ENCODE results near the gene ATP1A4. TPM values are rescaled to one million over a fixed set of nuclear protein-coding genes. Genes with fewer than 3 reads are reported as not detected.

The ATP1A4 gene
- total RNA-seq, 2 experiments from 2014 or later, result not detected

DNA sequence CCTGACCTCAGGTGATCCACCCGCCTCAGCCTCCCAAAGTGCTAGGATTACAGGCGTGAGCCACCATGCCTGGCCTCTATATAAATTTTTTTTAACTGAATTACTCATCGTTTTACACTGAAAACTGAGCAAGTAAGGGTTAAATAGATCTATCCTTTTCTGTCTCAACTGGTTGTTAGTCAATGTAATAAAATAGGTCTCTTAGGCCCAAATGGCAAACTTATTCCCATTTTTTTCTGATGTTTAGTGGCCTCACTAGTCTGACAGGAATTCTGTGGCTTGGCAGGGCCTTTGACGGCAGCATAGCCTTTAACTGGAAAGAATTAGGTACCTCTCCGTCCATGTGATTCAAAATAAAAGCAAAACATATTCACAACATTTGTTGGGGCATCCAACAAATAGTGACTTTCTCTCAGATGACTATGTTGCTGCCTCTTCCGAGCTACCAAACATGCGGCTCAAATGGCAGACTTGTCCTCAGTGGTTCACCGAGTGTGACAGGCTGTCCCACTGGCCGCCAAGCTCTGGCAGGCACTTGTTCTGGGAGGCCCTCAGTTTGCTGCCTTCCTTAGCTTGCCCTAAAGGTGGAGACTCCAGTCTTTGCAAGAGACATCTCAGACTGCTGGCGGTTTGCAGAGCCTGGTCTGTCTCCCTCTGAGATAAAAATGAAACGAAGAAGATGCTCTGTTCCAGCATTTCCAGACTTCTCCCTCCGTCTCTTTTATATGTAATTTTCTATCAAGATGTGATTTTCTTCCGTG is 17.4 kb downstream of the ATP1A4 start:
- H3K4me2 ChIP-seq (ENCODE audit: low read length), result no peak overlapping the region
- no peak overlapping the region for H3K4me3 ChIP-seq (ENCODE audit: low read depth, low read length, poor library complexity, severe bottlenecking)
- H4K20me1 ChIP-seq (ENCODE audit: insufficient read depth, low read length), result no peaks in the 10 kb centered on the region
- no peaks in the 10 kb centered on the region for H3K9me3 ChIP-seq (ENCODE audit: low read length)
- H3K27ac ChIP-seq (ENCODE audit: low read depth, low read length, poor library complexity, severe bottlenecking), result no peak overlapping the region
- H2AFZ ChIP-seq (ENCODE audit: low read length), result no peak overlapping the region
- TF ChIP-seq EZH2phosphoT487 (IDR thresholded peaks at IDR 0.05; ENCODE audit: borderline replicate concordance, low read depth, low read length), result no peak
- TF ChIP-seq, protein P1, sequence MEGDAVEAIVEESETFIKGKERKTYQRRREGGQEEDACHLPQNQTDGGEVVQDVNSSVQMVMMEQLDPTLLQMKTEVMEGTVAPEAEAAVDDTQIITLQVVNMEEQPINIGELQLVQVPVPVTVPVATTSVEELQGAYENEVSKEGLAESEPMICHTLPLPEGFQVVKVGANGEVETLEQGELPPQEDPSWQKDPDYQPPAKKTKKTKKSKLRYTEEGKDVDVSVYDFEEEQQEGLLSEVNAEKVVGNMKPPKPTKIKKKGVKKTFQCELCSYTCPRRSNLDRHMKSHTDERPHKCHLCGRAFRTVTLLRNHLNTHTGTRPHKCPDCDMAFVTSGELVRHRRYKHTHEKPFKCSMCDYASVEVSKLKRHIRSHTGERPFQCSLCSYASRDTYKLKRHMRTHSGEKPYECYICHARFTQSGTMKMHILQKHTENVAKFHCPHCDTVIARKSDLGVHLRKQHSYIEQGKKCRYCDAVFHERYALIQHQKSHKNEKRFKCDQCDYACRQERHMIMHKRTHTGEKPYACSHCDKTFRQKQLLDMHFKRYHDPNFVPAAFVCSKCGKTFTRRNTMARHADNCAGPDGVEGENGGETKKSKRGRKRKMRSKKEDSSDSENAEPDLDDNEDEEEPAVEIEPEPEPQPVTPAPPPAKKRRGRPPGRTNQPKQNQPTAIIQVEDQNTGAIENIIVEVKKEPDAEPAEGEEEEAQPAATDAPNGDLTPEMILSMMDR (conservative IDR thresholded peaks at IDR 0.05; ENCODE audit: low read length), result peak; percentile 19; the same call in 1 of the 2 replicates
- H3K79me2 ChIP-seq (ENCODE audit: insufficient read depth, low read depth, low read length), result no peaks in the 10 kb centered on the region
- H3K36me3 ChIP-seq (ENCODE audit: insufficient read depth, low read length), result no peaks in the 10 kb centered on the region
- DNase-seq (ENCODE audit: low spot score), result no peak
- BruUV-seq (replicated peaks), result no TSS peak
- POLR2A ChIA-PET, result no interaction called here
- CTCF ChIA-PET (ENCODE audit: unreplicated experiment), result interaction anchor here (0.6 kb wide), 1 partner anchor 1123 kb away, joined by 3 read pairs; no protein-coding TSS in a partner anchor
- intact Hi-C loops (cut with micrococcal nuclease; ENCODE audit: unreplicated experiment), result no loop called here
- H3K4me1 ChIP-seq (ENCODE audit: insufficient read depth, low read length, poor library complexity, severe bottlenecking), result peaks cover 8% of the 10 kb centered on the region
- no peaks in the 10 kb centered on the region for H3K9me2 ChIP-seq (ENCODE audit: insufficient read depth, low read length)

DNA sequence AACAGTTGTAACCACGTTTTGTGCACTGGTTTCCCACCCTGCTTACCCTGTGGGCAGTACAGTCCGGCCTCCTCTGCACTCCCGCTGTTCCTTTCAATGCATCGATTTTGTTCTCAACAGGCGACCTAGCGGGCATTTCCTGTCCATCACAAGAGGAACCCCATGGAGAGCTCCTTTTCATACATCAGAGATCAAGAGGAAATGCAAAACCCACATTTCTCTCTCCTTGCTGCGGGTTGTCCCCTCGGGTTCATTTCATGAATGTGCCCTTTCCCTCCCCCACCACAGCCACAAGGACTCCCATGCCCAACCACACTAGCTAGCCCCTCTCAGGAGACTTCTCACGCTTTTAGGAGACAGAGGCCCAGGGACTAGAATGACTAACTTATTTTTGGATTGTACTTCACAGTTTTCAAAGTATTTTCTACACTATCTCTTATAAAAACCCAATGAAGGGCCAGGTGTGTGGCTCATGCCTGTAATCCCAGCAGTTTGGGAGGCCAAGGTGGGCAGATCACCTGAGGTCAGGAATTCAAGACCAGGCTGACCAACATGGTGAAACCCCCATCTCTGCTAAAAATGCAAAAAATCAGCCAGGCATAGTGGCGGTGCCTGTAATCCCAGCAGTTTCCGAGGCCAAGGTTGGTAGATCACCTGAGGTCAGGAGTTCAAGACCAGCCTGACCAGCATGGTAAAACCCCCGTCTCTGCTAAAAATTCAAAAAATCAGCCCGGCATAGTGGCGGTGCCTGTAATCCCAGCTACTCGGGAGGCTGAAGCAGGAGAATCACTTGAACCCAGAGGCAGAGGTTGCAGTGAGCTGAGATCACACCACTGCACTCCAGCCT is 18.4 kb downstream of the ATP1A4 start:
- Histone ChIP-seq H4K20me1 (ENCODE audit: insufficient read depth, low read length) (no peaks in the 10 kb centered on the region), H3K4me1 (ENCODE audit: insufficient read depth, low read length, poor library complexity, severe bottlenecking) (peaks cover 8% of the 10 kb centered on the region), H3K79me2 (ENCODE audit: insufficient read depth, low read depth, low read length) (no peaks in the 10 kb centered on the region), H3K9me3 (ENCODE audit: low read length) (no peaks in the 10 kb centered on the region), H3K4me2 (ENCODE audit: low read length) (peak overlapping the region; percentile 32), H3K36me3 (ENCODE audit: insufficient read depth, low read length) (no peaks in the 10 kb centered on the region), H2AFZ (ENCODE audit: low read length) (no peak overlapping the region; the same call in 1 of the 2 replicates), H3K4me3 (ENCODE audit: low read depth, low read length, poor library complexity, severe bottlenecking) (no peak overlapping the region), H3K9me2 (ENCODE audit: insufficient read depth, low read length) (no peaks in the 10 kb centered on the region), H3K27ac (ENCODE audit: low read depth, low read length, poor library complexity, severe bottlenecking) (no peak overlapping the region)
- CTCF ChIA-PET (ENCODE audit: unreplicated experiment), result interaction anchor here (0.6 kb wide), 1 partner anchor 1122 kb away, joined by 3 read pairs; no protein-coding TSS in a partner anchor
- POLR2A ChIA-PET, result interaction anchor here (0.5 kb wide), 1 partner anchor 132 kb away, joined by 3 read pairs; no protein-coding TSS in a partner anchor
- intact Hi-C loops (cut with micrococcal nuclease; ENCODE audit: unreplicated experiment), result no loop called here
- peak; percentile 23 for DNase-seq (ENCODE audit: low spot score)
- BruUV-seq (replicated peaks), result no TSS peak
- TF ChIP-seq, protein P1 (conservative IDR thresholded peaks at IDR 0.05; ENCODE audit: low read length), result no peak
- TF ChIP-seq EZH2phosphoT487 (IDR thresholded peaks at IDR 0.05; ENCODE audit: borderline replicate concordance, low read depth, low read length), result no peak

Measured in OCI-LY7 (cell line).